Bronchial epithelial cell (primary cell): ENCODE results near the gene TFEB. TPM values are rescaled to one million over a fixed set of nuclear protein-coding genes. Genes with fewer than 3 reads are reported as not detected.

Experiments used
- DNase-seq: peaks from one replicate; pipeline ENCODE4 v3.0.0-alpha.2; 2010; ENCODE audit warnings: low read depth
- FAIRE-seq: peaks from 2 replicates; lab custom pipeline; 2011; peaks lifted over from hg19 to GRCh38; lab: Jason Lieb, UNC
- H3K27me3 ChIP-seq: 2 replicates; pipeline ENCODE4 v1.5.1; 2011; ENCODE audit warnings: low read length; ENCODE audit not compliant: control insufficient read depth, insufficient read depth
- H3K36me3 ChIP-seq: 2 replicates; pipeline ENCODE4 v1.5.1; 2011; ENCODE audit warnings: low read length; ENCODE audit not compliant: control insufficient read depth, insufficient read depth
- H3K4me3 ChIP-seq: 2 replicates; pipeline ENCODE4 v1.5.1; 2011; ENCODE audit warnings: mild to moderate bottlenecking, low read depth, low read length, control low read depth
- total RNA-seq: library from RNA; depleted of rRNA; stranded (reverse); fragments of >200 nt; gene quantifications from 2 replicates; pipeline ENCODE4 v1.2.1, GENCODE V29; 2014
- TF ChIP-seq, protein P1 (sequence below): IDR thresholded peaks from 2 replicates; pipeline ENCODE4 v1.5.1; 2011; ENCODE audit warnings: mild to moderate bottlenecking, moderate library complexity, low read length, control low read depth, inconsistent platforms; ENCODE audit not compliant: insufficient read depth, severe bottlenecking

The TFEB gene
- total RNA-seq, 1 donor from 2014 or later, result 6.8 TPM

DNA sequence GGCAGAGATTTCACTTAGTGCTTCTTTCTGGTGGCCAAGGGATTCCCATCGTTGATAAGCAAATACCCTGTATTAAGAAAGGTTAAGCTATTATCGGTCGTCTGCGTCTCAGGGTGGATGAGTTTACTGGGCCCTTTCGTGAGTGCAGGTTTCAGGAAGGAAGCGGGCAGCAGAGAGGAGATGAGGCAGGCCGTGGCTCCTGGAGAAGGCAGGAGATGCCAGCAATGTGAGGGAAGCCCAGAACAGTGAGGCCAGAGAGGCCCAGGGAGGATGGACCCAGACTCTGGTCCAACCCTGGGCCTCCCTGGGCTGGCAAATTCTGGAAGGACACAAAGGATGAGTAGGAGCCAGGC is 11.2 kb downstream of the TFEB start:
- no peak for FAIRE-seq
- Histone ChIP-seq H3K4me3 (no peak overlapping the region), H3K36me3 (no peaks in the 10 kb centered on the region)

DNA sequence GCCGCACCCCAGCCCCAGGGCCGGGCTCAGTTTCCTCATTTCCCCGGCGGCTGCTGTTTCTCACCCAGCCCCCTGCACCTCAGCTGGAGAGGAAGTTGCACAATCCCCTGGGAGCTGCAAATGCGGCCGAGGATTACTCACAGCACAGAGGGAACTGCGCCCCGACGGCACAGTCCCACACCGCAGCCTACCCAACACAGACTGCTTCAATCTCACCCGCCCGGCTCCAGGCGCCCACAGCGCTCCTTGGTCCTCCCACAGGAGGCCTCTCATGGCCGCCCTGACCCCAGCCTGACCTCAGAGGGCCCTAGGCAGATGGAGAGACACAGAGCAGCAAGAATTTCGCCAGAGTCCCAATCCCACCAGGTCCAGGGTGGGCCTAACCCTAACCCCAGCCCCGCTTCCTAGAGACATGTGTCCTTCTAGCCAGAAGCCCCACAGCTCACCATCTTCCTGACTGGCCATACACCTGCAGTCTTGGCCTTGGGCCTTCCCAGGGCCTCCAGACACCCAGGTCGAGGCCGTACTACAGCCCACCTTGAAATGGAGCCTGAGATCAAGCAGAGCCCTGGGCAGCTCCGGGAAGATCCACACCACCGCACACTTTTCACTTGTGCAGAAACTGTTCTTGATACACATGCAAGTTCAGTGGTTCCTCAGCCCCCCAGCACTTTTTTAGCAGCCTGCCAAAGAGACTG is 11.7 kb downstream of the TFEB start:
- no peak for FAIRE-seq
- Histone ChIP-seq H3K4me3 (no peak overlapping the region), H3K27me3 (no peaks in the 10 kb centered on the region), H3K36me3 (no peaks in the 10 kb centered on the region)
- peak; percentile 83 for DNase-seq
- TF ChIP-seq, protein P1, sequence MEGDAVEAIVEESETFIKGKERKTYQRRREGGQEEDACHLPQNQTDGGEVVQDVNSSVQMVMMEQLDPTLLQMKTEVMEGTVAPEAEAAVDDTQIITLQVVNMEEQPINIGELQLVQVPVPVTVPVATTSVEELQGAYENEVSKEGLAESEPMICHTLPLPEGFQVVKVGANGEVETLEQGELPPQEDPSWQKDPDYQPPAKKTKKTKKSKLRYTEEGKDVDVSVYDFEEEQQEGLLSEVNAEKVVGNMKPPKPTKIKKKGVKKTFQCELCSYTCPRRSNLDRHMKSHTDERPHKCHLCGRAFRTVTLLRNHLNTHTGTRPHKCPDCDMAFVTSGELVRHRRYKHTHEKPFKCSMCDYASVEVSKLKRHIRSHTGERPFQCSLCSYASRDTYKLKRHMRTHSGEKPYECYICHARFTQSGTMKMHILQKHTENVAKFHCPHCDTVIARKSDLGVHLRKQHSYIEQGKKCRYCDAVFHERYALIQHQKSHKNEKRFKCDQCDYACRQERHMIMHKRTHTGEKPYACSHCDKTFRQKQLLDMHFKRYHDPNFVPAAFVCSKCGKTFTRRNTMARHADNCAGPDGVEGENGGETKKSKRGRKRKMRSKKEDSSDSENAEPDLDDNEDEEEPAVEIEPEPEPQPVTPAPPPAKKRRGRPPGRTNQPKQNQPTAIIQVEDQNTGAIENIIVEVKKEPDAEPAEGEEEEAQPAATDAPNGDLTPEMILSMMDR, result peak; percentile 10

More for the DNA sequence above, 11.2 kb downstream of the TFEB start:
- H3K27me3 ChIP-seq, result no peaks in the 10 kb centered on the region
- TF ChIP-seq, protein P1, result no peak
- DNase-seq, result no peak

DNA sequence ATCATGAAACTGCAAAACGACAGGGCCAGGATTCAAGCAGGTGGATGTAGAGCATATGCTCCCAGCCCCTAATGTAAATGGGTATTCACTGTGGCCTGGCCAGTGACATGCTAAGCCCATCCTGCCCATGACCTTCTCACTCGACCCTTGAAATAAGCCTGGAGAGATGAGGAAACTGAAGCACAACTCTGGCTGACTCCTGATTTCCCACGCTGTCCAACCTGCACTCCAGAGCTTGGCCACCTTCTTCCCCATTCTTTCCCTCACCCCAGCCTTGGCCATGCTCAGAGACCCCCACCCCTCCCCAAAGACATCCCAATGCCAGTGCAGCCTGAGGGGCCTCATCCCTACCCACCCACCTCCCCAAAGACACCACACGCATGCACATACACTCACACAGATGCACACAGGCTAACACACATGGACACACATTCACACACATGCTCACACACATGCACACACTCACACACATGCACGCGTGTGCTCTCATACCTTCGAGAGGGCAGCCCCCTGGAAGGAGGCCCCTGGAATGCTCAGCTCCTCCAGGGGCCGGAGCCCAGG is 12.4 kb downstream of the TFEB start:
- DNase-seq (no peak), FAIRE-seq (no peak)
- Histone ChIP-seq H3K27me3 (no peaks in the 10 kb centered on the region), H3K4me3 (no peak overlapping the region), H3K36me3 (no peaks in the 10 kb centered on the region)
- TF ChIP-seq, protein P1, result no peak

DNA sequence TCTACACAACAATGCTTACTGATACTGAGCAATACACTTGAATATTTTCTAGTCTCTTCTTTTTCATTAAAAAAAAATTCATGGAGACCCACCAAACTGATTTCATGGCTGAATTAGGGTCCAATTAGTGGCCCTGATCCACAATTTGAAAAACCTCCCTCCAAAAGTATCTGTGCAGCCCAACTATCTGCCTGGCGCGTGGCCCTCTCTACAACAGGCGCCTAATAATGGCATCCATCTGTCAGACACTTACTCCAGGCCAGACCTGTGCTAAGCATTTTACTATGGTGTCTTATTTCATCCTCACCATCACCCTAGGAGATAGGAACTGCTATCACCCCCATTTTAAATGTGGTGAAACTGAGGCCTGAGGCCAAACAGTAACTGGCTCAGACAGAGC is 14.0 kb downstream of the TFEB start:
- TF ChIP-seq, protein P1, result no peak
- DNase-seq, result no peak
- FAIRE-seq, result no peak
- Histone ChIP-seq H3K4me3 (no peak overlapping the region), H3K27me3 (no peaks in the 10 kb centered on the region), H3K36me3 (no peaks in the 10 kb centered on the region)

DNA sequence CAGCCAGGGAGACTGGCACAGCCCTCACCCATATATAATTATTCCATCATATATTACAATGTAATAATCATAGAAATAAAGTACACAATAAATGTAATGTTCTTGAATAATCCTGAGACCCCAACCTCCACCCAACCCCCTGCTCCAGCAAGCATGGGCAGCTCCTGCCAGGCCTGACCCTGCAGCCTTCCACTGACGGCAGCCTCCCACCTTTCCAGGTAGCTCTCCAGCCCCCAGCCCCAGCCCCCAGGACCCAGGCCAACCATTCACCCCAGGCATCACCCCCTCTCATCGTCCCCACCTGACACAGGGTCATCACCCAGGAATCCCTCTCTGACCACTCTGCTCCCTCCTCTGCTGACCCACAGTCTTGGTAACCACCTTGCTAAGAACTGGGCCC is 14.6 kb downstream of the TFEB start:
- H3K36me3 ChIP-seq, result no peaks in the 10 kb centered on the region
- no peak overlapping the region for H3K4me3 ChIP-seq
- FAIRE-seq (no peak), DNase-seq (no peak)
- no peaks in the 10 kb centered on the region for H3K27me3 ChIP-seq
- TF ChIP-seq, protein P1, result no peak
